H1 (cell line): ENCODE measurements around the gene VASN. TPM values are rescaled to one million over a fixed set of nuclear protein-coding genes. Genes with fewer than 3 reads are reported as not detected.
A peak's percentile ranks its signal among the peaks of the same experiment; 100 is the strongest.

Experiments
- CTCF ChIA-PET: fragments of 300-600 bp; sonication (Branson Sonifier 250); formaldehyde crosslinking; loops from one replicate; lab custom pipeline; 2021; ENCODE audit not compliant: partially characterized antibody; lab: Charles Lee
- POLR2A ChIA-PET: fragments of 300-600 bp; sonication (Branson Sonifier 250); formaldehyde crosslinking; loops from one replicate; lab custom pipeline; 2021; ENCODE audit warnings: inconsistent platforms; ENCODE audit not compliant: partially characterized antibody; lab: Charles Lee
- DNase-seq, 2 experiments: peaks; one replicate each; pipeline versions ENCODE4 v3.0.0 to v3.0.0-alpha.2; 2010 to 2022; ENCODE audit warnings: low spot score in 2 of 2, low read depth in 1 of 2, mixed read lengths in 1 of 2
- FAIRE-seq: peaks from 2 replicates; lab custom pipeline; 2011; peaks lifted over from hg19 to GRCh38; lab: Jason Lieb, UNC
- H2AFZ ChIP-seq: 2 replicates; pipeline ENCODE4 v1.8.1; 2012; ENCODE audit warnings: low read length, inconsistent platforms
- H2AK5ac ChIP-seq: 2 replicates; pipeline ENCODE4 v1.6.1; 2013; ENCODE audit warnings: low read depth, low read length
- H2BK120ac ChIP-seq: replicated peaks from 2 replicates; pipeline ENCODE3; 2013; ENCODE audit warnings: low read depth, low read length, inconsistent platforms
- H2BK12ac ChIP-seq: 2 replicates; pipeline ENCODE4 v1.6.1; 2013; ENCODE audit warnings: low read depth, low read length
- H2BK15ac ChIP-seq: 2 replicates; pipeline ENCODE4 v1.6.1; 2013; ENCODE audit warnings: low read length
- H2BK20ac ChIP-seq: 2 replicates; pipeline ENCODE4 v1.6.1; 2013; ENCODE audit warnings: low read length
- H2BK5ac ChIP-seq: 2 replicates; pipeline ENCODE4 v1.6.1; 2013; ENCODE audit warnings: low read depth, low read length
- H3K14ac ChIP-seq: 2 replicates; pipeline ENCODE4 v1.6.1; 2013; ENCODE audit warnings: inconsistent platforms; ENCODE audit not compliant: insufficient read length
- H3K18ac ChIP-seq: 2 replicates; pipeline ENCODE4 v1.6.1; 2013; ENCODE audit warnings: low read length; ENCODE audit errors: extremely low read depth
- H3K23ac ChIP-seq: 2 replicates; pipeline ENCODE4 v1.6.1; 2013; ENCODE audit warnings: inconsistent platforms; ENCODE audit not compliant: insufficient read length
- H3K23me2 ChIP-seq: 2 replicates; pipeline ENCODE4 v1.6.1; 2013; ENCODE audit warnings: low read depth, low read length
- H3K27ac ChIP-seq: 2 replicates; pipeline ENCODE4 v1.6.1; 2011; ENCODE audit warnings: low read depth, low read length, inconsistent platforms
- H3K27me3 ChIP-seq, 4 experiments: replicated peaks in 1 of 4; 1 replicate in 1 of 4; 2 replicates in 3 of 4; pipeline versions ENCODE4 v1.6.1 to v1.8.1; 2011 to 2013; ENCODE audit warnings: low read length in 3 of 4, mild to moderate bottlenecking in 3 of 4, inconsistent platforms in 2 of 4, mixed read lengths in 2 of 4, moderate library complexity in 1 of 4; ENCODE audit not compliant: control insufficient read depth in 3 of 4, insufficient read depth in 3 of 4; ENCODE audit errors: extremely low read depth in 1 of 4
- H3K36me3 ChIP-seq, 4 experiments: 2 replicates each; pipeline versions ENCODE4 v1.6.1 to v1.8.1; 2011 to 2013; ENCODE audit warnings: mild to moderate bottlenecking in 4 of 4, low read length in 3 of 4, moderate library complexity in 2 of 4, control low read depth in 1 of 4, inconsistent platforms in 1 of 4; ENCODE audit not compliant: insufficient read depth in 4 of 4, control insufficient read depth in 2 of 4
- H3K4ac ChIP-seq: replicated peaks from 2 replicates; pipeline ENCODE3; 2013; ENCODE audit warnings: low read length, low read depth, mixed read lengths, inconsistent platforms; ENCODE audit not compliant: insufficient read length
- H3K4me1 ChIP-seq, 4 experiments: replicated peaks in 1 of 4; 1 replicate in 1 of 4; 2 replicates in 3 of 4; pipeline versions ENCODE4 v1.6.1 to v1.8.1; 2011 to 2013; ENCODE audit warnings: low read length in 3 of 4, inconsistent platforms in 2 of 4, mixed read lengths in 1 of 4; ENCODE audit not compliant: insufficient read depth in 4 of 4, control insufficient read depth in 3 of 4
- H3K4me2 ChIP-seq, 2 experiments: 2 replicates each; pipeline versions ENCODE4 v1.6.1 to v1.8.1; 2011 to 2013; ENCODE audit warnings: low read depth in 2 of 2, low read length in 2 of 2, control low read depth in 1 of 2, inconsistent platforms in 1 of 2, mild to moderate bottlenecking in 1 of 2; ENCODE audit not compliant: insufficient read depth in 1 of 2
- H3K4me3 ChIP-seq, 4 experiments: fragments of 200-600, 300-600 bp in 1 of 4; sonication (generic), shearing (Covaris generic), sonication (Bioruptor Twin) in 1 of 4; 2 replicates each; pipeline versions ENCODE4 v1.5.1 to v1.8.1; 2011 to 2016; ENCODE audit warnings: low read length in 4 of 4, low read depth in 3 of 4, control low read depth in 2 of 4, inconsistent platforms in 2 of 4, mild to moderate bottlenecking in 2 of 4, mixed read lengths in 1 of 4, moderate library complexity in 1 of 4; ENCODE audit not compliant: insufficient read depth in 2 of 4; ENCODE audit errors: extremely low read depth in 1 of 4
- H3K56ac ChIP-seq: replicated peaks from 2 replicates; pipeline ENCODE3; 2013; ENCODE audit warnings: low read depth, mild to moderate bottlenecking, mixed read lengths, low read length, inconsistent platforms; ENCODE audit not compliant: insufficient read length
- H3K79me1 ChIP-seq: 2 replicates; pipeline ENCODE4 v1.6.1; 2013; ENCODE audit warnings: low read depth, low read length, control low read depth
- H3K79me2 ChIP-seq, 2 experiments: 2 replicates each; pipeline versions ENCODE4 v1.6.1 to v1.8.1; 2012 to 2013; ENCODE audit warnings: low read length in 2 of 2, mild to moderate bottlenecking in 2 of 2, inconsistent platforms in 1 of 2; ENCODE audit not compliant: insufficient read depth in 2 of 2, control insufficient read depth in 1 of 2
- H3K9ac ChIP-seq, 4 experiments: replicated peaks in 1 of 4; 1 replicate in 1 of 4; 2 replicates in 3 of 4; pipeline versions ENCODE4 v1.6.1 to v1.8.1; 2011 to 2013; ENCODE audit warnings: low read depth in 3 of 4, low read length in 3 of 4, control low read depth in 2 of 4, mild to moderate bottlenecking in 2 of 4, moderate library complexity in 2 of 4, inconsistent platforms in 1 of 4; ENCODE audit errors: extremely low read depth in 1 of 4
- H3K9me3 ChIP-seq, 2 experiments: 2 replicates each; pipeline versions ENCODE4 v1.6.1 to v1.8.1; 2012 to 2013; ENCODE audit warnings: mild to moderate bottlenecking in 2 of 2, moderate library complexity in 2 of 2, control low read depth in 1 of 2, inconsistent platforms in 1 of 2, low read depth in 1 of 2, low read length in 1 of 2, mixed read lengths in 1 of 2; ENCODE audit not compliant: insufficient read depth in 2 of 2
- H4K20me1 ChIP-seq, 2 experiments: replicated peaks in 1 of 2; 2 replicates each; pipeline versions ENCODE3 to v1.8.1; 2011 to 2013; ENCODE audit warnings: inconsistent platforms in 2 of 2, low read length in 2 of 2, mild to moderate bottlenecking in 1 of 2; ENCODE audit not compliant: insufficient read depth in 2 of 2, control insufficient read depth in 1 of 2
- H4K5ac ChIP-seq: 2 replicates; pipeline ENCODE4 v1.6.1; 2013; ENCODE audit warnings: low read length, low read depth, mixed read lengths, inconsistent platforms; ENCODE audit not compliant: insufficient read length
- H4K8ac ChIP-seq: 2 replicates; pipeline ENCODE4 v1.8.0; 2013; ENCODE audit warnings: mild to moderate bottlenecking, moderate library complexity, low read length, inconsistent platforms; ENCODE audit not compliant: insufficient read depth; ENCODE audit errors: extremely low read depth
- H4K91ac ChIP-seq: replicated peaks from 2 replicates; pipeline ENCODE3; 2013; ENCODE audit warnings: low read length, mixed read lengths, inconsistent platforms; ENCODE audit not compliant: insufficient read length
- ATF3 ChIP-seq: IDR thresholded peaks from 2 replicates; pipeline ENCODE4 v1.6.1; 2011; ENCODE audit warnings: low read depth, mild to moderate bottlenecking, low read length; ENCODE audit not compliant: insufficient read depth
- BACH1 ChIP-seq: IDR thresholded peaks from 2 replicates; pipeline ENCODE4 v1.6.1; 2012; ENCODE audit warnings: low read length, improper control_type of control experiment
- BCL11A ChIP-seq, 2 experiments: IDR thresholded peaks; one replicate each; pipeline ENCODE4 v1.6.1; 2011; ENCODE audit warnings: low read depth in 2 of 2, low read length in 2 of 2, mild to moderate bottlenecking in 2 of 2
- CHD2 ChIP-seq: IDR thresholded peaks from 2 replicates; pipeline ENCODE4 v1.6.1; 2012; ENCODE audit warnings: low read length, improper control_type of control experiment
- CTBP2 ChIP-seq: IDR thresholded peaks from 2 replicates; pipeline ENCODE4 v1.7.0; 2011; ENCODE audit warnings: borderline replicate concordance, mild to moderate bottlenecking, moderate library complexity, mixed read lengths, low read length; ENCODE audit not compliant: insufficient read depth, insufficient read length
- EGR1 ChIP-seq: IDR thresholded peaks from 2 replicates; pipeline ENCODE4 v1.6.1; 2011; ENCODE audit warnings: low read depth, low read length, borderline replicate concordance
- HDAC2 ChIP-seq, 2 experiments: fragments of 300-600 bp in 1 of 2; sonication (generic) in 1 of 2; IDR thresholded peaks; 2 replicates each; pipeline ENCODE4 v1.6.1; 2011 to 2012; ENCODE audit warnings: low read depth in 2 of 2, low read length in 2 of 2, mild to moderate bottlenecking in 2 of 2, moderate library complexity in 2 of 2, borderline replicate concordance in 1 of 2, inconsistent platforms in 1 of 2
- HDAC6 ChIP-seq: IDR thresholded peaks from one replicate; pipeline ENCODE4 v1.7.1; 2012; ENCODE audit warnings: low read depth, mild to moderate bottlenecking, inconsistent platforms, low read length, moderate library complexity
- JUN ChIP-seq: IDR thresholded peaks from 2 replicates; pipeline ENCODE4 v1.6.1; 2011; ENCODE audit warnings: low read depth, mild to moderate bottlenecking, improper control_type of control experiment, low read length
- JUND ChIP-seq: IDR thresholded peaks from 2 replicates; pipeline ENCODE4 v1.6.1; 2011; ENCODE audit warnings: mild to moderate bottlenecking, improper control_type of control experiment, low read length
- RXRA ChIP-seq: IDR thresholded peaks from 2 replicates; pipeline ENCODE4 v1.6.1; 2011; ENCODE audit warnings: low read depth, mild to moderate bottlenecking, low read length, moderate library complexity; ENCODE audit not compliant: insufficient read depth
- SIRT6 ChIP-seq: IDR thresholded peaks from one replicate; pipeline ENCODE4 v1.7.1; 2012; ENCODE audit warnings: low read length, inconsistent platforms
- ZNF274 ChIP-seq: IDR thresholded peaks from 2 replicates; pipeline ENCODE4 v1.7.0; 2012; ENCODE audit warnings: low read length, borderline replicate concordance; ENCODE audit errors: extremely low read depth
- whole genome bisulfite sequencing, 2 experiments: shearing (Covaris generic) in 1 of 2; methylation state at CpG; one replicate each; pipeline versions ENCODE4 v1.1.6 to v1.1.7; 2013 to 2015; ENCODE audit warnings: low lambda C conversion rate in 2 of 2, mixed read lengths in 2 of 2, inconsistent platforms in 1 of 2, low coverage in 1 of 2, missing lambda C conversion rate in 1 of 2; ENCODE audit not compliant: insufficient replicate concordance in 2 of 2, insufficient coverage in 1 of 2, insufficient read length in 1 of 2; ENCODE audit errors: extremely low coverage in 1 of 2, missing lambda C conversion rate in 1 of 2; 5-methylcytosine and 5-hydroxymethylcytosine counted together
- polyA plus RNA-seq, 7 experiments: library from polyadenylated mRNA; depleted of rRNA in 3 of 7; stranded (reverse) in 5 of 7; unstranded in 2 of 7; fragments of >200 nt in 5 of 7; fragments of 200-250 nt in 2 of 7; gene quantifications; 1 replicate in 5 of 7; 2 replicates in 1 of 7; 4 replicates in 1 of 7; pipeline versions ENCODE4 v1.2.1 to v1.2.3, GENCODE V29; 2011 to 2013; ENCODE audit warnings: missing spikeins in 2 of 7, mixed read lengths in 2 of 7
- total RNA-seq: library from RNA; stranded (reverse); fragmentation: NEBNext Ultra II Directional; extraction: Animal tissue kit (Norgen Biotek cat#: 25700); gene quantifications from 2 replicates; pipeline ENCODE4 v1.2.1, GENCODE V29; 2021

The VASN gene
- total and polyA plus RNA-seq, 2 of the 8 experiments (the other 6 are each of a cell fraction or from before 2014, with no cell fraction given), result 9.6 to 11.3 TPM

GRCh38 chr16:4401510-4401909 lies 29.9 kb downstream of the VASN start:
- 0 out of 2 replicates have a peak overlapping the region, but pooled peaks have one; percentile 60 for H2BK12ac ChIP-seq
- ChIA-PET CTCF (interaction anchor here (0.8 to 17.2 kb wide), 19 partner anchors 14 to 371 kb away, joined by 3 to 659 read pairs (median 20); partner anchors contain the start of genes CORO7, GLIS2, PAM16 and TFAP4), POLR2A (interaction anchor here (0.6 to 4.9 kb wide), 10 partner anchors 9 to 130 kb away, joined by 3 to 48 read pairs (median 4); partner anchors contain the start of gene PAM16)
- no peaks in the 10 kb centered on the region for H3K79me2 ChIP-seq
- H4K20me1 ChIP-seq, result peaks cover 0 to 3% of the 10 kb centered on the region in 2 experiments
- H3K18ac ChIP-seq, result peak overlapping the region; percentile 48; the same call in 1 of the 2 replicates
- no peak overlapping the region for H4K91ac ChIP-seq
- peaks cover 0 to 4% (median 2%) of the 10 kb centered on the region in 4 experiments; a peak in 3 of 7 replicates for H3K4me1 ChIP-seq
- H2BK20ac ChIP-seq, result 0 out of 2 replicates have a peak overlapping the region, but pooled peaks have one; percentile 32
- no peak overlapping the region for H3K27ac ChIP-seq
- H3K36me3 ChIP-seq, result no peaks in the 10 kb centered on the region
- H3K4ac ChIP-seq, result no peak overlapping the region
- no peak overlapping the region for H4K5ac ChIP-seq
- no peak overlapping the region for H3K56ac ChIP-seq
- no peak overlapping the region for H3K4me3 ChIP-seq
- H4K8ac ChIP-seq, result no peak overlapping the region
- H3K23me2 ChIP-seq, result no peaks in the 10 kb centered on the region
- H2AFZ ChIP-seq, result no peak overlapping the region
- no peaks in the 10 kb centered on the region for H3K27me3 ChIP-seq
- 0 out of 2 replicates have a peak overlapping the region, but pooled peaks have one; percentile 16 for H2BK5ac ChIP-seq
- no peaks in the 10 kb centered on the region for H3K79me1 ChIP-seq
- DNase-seq (no peak), FAIRE-seq (no peak)
- H3K9me3 ChIP-seq, result no peaks in the 10 kb centered on the region
- WGBS, 2 experiments, result 96% methylated on average over 12 of the region's 12 CpGs; no CpG with 5 or more reads in 1 of the 2 experiments
- no peak overlapping the region for H3K9ac ChIP-seq
- H2BK120ac ChIP-seq, result no peak overlapping the region
- H3K14ac ChIP-seq, result no peak overlapping the region
- H2BK15ac ChIP-seq, result no peak overlapping the region
- no peak overlapping the region for H3K4me2 ChIP-seq
- no peak overlapping the region for H2AK5ac ChIP-seq
- no peak overlapping the region for H3K23ac ChIP-seq
- no peak for TF ChIP-seq ZNF274
- no peak for TF ChIP-seq ATF3
- no peak for TF ChIP-seq HDAC2 (IDR thresholded peaks at IDR 0.05; ENCODE audit: borderline replicate concordance in 1 of 2, low read depth in 2 of 2, low read length in 2 of 2)
- no peak for TF ChIP-seq EGR1
- TF ChIP-seq JUN, result no peak
- no peak for TF ChIP-seq BCL11A (IDR thresholded peaks at IDR 0.05; ENCODE audit: low read depth in 2 of 2, low read length in 2 of 2)
- no peak for TF ChIP-seq RXRA
- no peak for TF ChIP-seq BACH1
- no peak for TF ChIP-seq CTBP2
- TF ChIP-seq JUND, result no peak
- TF ChIP-seq SIRT6, result no peak
- TF ChIP-seq HDAC6, result no peak
- no peak for TF ChIP-seq CHD2
